OCI-LY7 (cell line): ENCODE measurements around the gene CAMK1G. TPM values are rescaled to one million over a fixed set of nuclear protein-coding genes. Genes with fewer than 3 reads are reported as not detected.

ENCODE experiments used
- BruUV-seq: library from RNA; stranded (reverse); fragments of 400-500 nt; replicated peaks from 2 replicates; lab custom pipeline; 2021; lab: Mats Ljungman, UMichigan
- CTCF ChIA-PET: fragments of 300-600 bp; sonication (Branson Sonifier 250); formaldehyde crosslinking; loops from one replicate; lab custom pipeline; 2022; ENCODE audit warnings: antibody characterized with exemption; ENCODE audit not compliant: unreplicated experiment; lab: Charles Lee
- POLR2A ChIA-PET: fragments of 300-600 bp; sonication (Branson Sonifier 250); formaldehyde crosslinking; loops from one replicate; lab custom pipeline; 2022; ENCODE audit warnings: antibody characterized with exemption; lab: Charles Lee
- DNase-seq: peaks from one replicate; pipeline ENCODE4 v3.0.0-alpha.2; 2015; ENCODE audit warnings: low spot score
- H2AFZ ChIP-seq: fragments of 200-600 bp; sonication (generic), shearing (Covaris generic); 2 replicates; pipeline ENCODE4 v1.6.1; 2014; ENCODE audit warnings: mild to moderate bottlenecking, antibody characterized with exemption, low read length, moderate library complexity
- H3K27ac ChIP-seq: fragments of 200-600 bp; sonication (generic); 2 replicates; pipeline ENCODE4 v1.5.1; 2014; ENCODE audit warnings: mixed run types, low read depth, mild to moderate bottlenecking, moderate library complexity, low read length, inconsistent platforms; ENCODE audit not compliant: poor library complexity, severe bottlenecking
- H3K36me3 ChIP-seq: fragments of 200-600 bp; sonication (generic); 2 replicates; pipeline ENCODE4 v1.6.1; 2014; ENCODE audit warnings: mild to moderate bottlenecking, antibody characterized with exemption, low read length, moderate library complexity, mixed read lengths; ENCODE audit not compliant: insufficient read depth
- H3K4me1 ChIP-seq: fragments of 200-600 bp; sonication (generic); 2 replicates; pipeline ENCODE4 v1.5.1; 2014; ENCODE audit warnings: mild to moderate bottlenecking, low read length; ENCODE audit not compliant: insufficient read depth, poor library complexity, severe bottlenecking
- H3K4me2 ChIP-seq: fragments of 200-600 bp; sonication (generic); 2 replicates; pipeline ENCODE4 v1.6.1; 2014; ENCODE audit warnings: mild to moderate bottlenecking, low read length
- H3K4me3 ChIP-seq: fragments of 200-600 bp; sonication (generic); 2 replicates; pipeline ENCODE4 v1.5.1; 2014; ENCODE audit warnings: mild to moderate bottlenecking, low read depth, low read length; ENCODE audit not compliant: poor library complexity, severe bottlenecking
- H3K79me2 ChIP-seq: fragments of 200-600 bp; sonication (generic); 2 replicates; pipeline ENCODE4 v1.6.1; 2016; ENCODE audit warnings: low read depth, mild to moderate bottlenecking, low read length, moderate library complexity, mixed read lengths; ENCODE audit not compliant: insufficient read depth
- H3K9me2 ChIP-seq: fragments of 200-600 bp; sonication (generic); 2 replicates; pipeline ENCODE4 v1.6.1; 2016; ENCODE audit warnings: mild to moderate bottlenecking, low read length, mixed read lengths; ENCODE audit not compliant: insufficient read depth
- H3K9me3 ChIP-seq: fragments of 200-600 bp; sonication (generic); 2 replicates; pipeline ENCODE4 v1.6.1; 2014; ENCODE audit warnings: mild to moderate bottlenecking, mixed run types, low read length, mixed read lengths
- H4K20me1 ChIP-seq: fragments of 200-600 bp; sonication (generic); 2 replicates; pipeline ENCODE4 v1.6.1; 2014; ENCODE audit warnings: mild to moderate bottlenecking, antibody characterized with exemption, low read length, moderate library complexity, mixed read lengths; ENCODE audit not compliant: insufficient read depth
- EZH2phosphoT487 ChIP-seq: fragments of 200-600 bp; sonication (generic); IDR thresholded peaks from 2 replicates; pipeline ENCODE4 v1.6.1; 2018; ENCODE audit warnings: low read depth, borderline replicate concordance, mild to moderate bottlenecking, mixed run types, antibody characterized with exemption, low read length, moderate library complexity, mixed read lengths
- intact Hi-C: fragments of 100-400 bp; cut with micrococcal nuclease; formaldehyde crosslinking; loops from one replicate; pipeline ENCODE4 v1.10.0; 2022; ENCODE audit not compliant: unreplicated experiment
- total RNA-seq, 2 experiments: library from RNA; depleted of rRNA in 1 of 2; stranded (reverse); fragments of >200 nt in 1 of 2; shearing (Covaris generic) in 1 of 2; gene quantifications; 2 replicates each; pipeline ENCODE4 v1.2.3, GENCODE V29; 2014 to 2022
- TF ChIP-seq, protein P1 (sequence below): fragments of 200-600 bp; sonication (generic); conservative IDR thresholded peaks from 2 replicates; pipeline ENCODE4 v1.5.1; 2014; ENCODE audit warnings: mild to moderate bottlenecking, antibody characterized with exemption, low read length, moderate library complexity, mixed read lengths

CAMK1G gene
- total RNA-seq, 2 experiments from 2014 or later: not detected

DNA sequence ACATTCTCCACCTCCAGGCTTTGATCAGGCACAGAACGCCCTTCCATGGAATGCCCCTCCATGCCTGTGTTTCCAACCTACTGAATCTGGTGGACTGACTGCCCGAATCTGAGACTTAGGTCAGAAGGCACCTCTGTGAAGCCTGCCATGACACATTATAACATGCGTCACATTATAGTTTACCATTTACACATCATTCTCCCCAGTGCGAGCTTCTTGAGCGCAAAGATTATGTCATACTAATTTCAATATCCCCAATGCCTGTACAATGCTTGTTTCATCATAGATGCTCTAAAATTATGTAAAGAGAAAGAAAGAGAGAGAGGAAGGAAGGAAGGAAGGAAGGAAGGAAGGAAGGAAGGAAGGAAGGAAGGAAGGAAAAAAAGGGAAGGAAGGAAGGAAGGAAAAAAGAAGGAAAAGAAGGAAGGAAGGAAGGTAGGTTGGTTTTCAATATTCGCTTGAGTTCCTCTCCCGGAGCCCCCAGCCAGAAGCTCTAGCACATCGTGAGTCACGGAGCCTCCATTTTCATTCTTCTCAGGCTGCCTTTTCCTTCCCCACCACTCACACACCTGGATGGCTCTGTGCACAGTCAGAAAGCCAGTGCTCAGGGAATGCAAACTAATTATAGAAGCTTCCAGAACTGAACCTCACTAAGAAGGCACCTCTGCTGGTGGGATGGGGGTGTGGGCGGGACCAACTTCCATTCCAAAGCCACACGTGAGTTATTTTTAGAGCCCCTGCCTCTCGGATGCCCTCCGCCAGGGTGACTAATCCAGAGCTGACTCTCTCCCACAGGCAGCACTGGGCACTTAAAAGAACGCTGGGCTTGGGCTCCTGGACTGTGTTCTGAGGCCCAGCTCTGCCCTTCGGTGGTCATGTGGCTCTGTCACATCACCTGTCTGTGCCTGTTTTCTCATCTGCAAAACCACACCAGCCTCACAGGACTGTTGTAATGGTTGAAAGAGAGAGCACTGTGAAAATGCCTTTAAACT is 41.3 kb downstream of the CAMK1G start:
- H3K27ac ChIP-seq: no peak overlapping the region
- H3K36me3 ChIP-seq: no peaks in the 10 kb centered on the region
- H2AFZ ChIP-seq: no peak overlapping the region
- no TSS peak for BruUV-seq
- POLR2A ChIA-PET: interaction anchor here (0.5 kb wide), 1 partner anchor 143 kb away, joined by 3 read pairs; no protein-coding TSS in a partner anchor
- H3K9me2 ChIP-seq: no peaks in the 10 kb centered on the region
- no peak for DNase-seq
- intact Hi-C loops: loop anchor here (5.0 kb wide), 1 partner anchor 48 kb away; no protein-coding TSS in a partner anchor
- no peaks in the 10 kb centered on the region for H4K20me1 ChIP-seq
- no peak for TF ChIP-seq EZH2phosphoT487
- TF ChIP-seq, protein P1, sequence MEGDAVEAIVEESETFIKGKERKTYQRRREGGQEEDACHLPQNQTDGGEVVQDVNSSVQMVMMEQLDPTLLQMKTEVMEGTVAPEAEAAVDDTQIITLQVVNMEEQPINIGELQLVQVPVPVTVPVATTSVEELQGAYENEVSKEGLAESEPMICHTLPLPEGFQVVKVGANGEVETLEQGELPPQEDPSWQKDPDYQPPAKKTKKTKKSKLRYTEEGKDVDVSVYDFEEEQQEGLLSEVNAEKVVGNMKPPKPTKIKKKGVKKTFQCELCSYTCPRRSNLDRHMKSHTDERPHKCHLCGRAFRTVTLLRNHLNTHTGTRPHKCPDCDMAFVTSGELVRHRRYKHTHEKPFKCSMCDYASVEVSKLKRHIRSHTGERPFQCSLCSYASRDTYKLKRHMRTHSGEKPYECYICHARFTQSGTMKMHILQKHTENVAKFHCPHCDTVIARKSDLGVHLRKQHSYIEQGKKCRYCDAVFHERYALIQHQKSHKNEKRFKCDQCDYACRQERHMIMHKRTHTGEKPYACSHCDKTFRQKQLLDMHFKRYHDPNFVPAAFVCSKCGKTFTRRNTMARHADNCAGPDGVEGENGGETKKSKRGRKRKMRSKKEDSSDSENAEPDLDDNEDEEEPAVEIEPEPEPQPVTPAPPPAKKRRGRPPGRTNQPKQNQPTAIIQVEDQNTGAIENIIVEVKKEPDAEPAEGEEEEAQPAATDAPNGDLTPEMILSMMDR: no peak
- H3K4me2 ChIP-seq: no peak overlapping the region
- H3K4me3 ChIP-seq: no peak overlapping the region
- H3K9me3 ChIP-seq: no peaks in the 10 kb centered on the region
- H3K79me2 ChIP-seq: no peaks in the 10 kb centered on the region
- no peaks in the 10 kb centered on the region for H3K4me1 ChIP-seq
- CTCF ChIA-PET: no interaction called here

- Histone ChIP-seq H3K4me2 (no peak overlapping the region), H3K4me3 (no peak overlapping the region), H3K9me2 (no peaks in the 10 kb centered on the region), H3K4me1 (no peaks in the 10 kb centered on the region), H3K36me3 (no peaks in the 10 kb centered on the region), H4K20me1 (no peaks in the 10 kb centered on the region), H3K27ac (no peak overlapping the region), H2AFZ (no peak overlapping the region), H3K9me3 (no peaks in the 10 kb centered on the region), H3K79me2 (no peaks in the 10 kb centered on the region)
- no peak for DNase-seq
- intact Hi-C loops: loop anchor here (5.0 kb wide), 1 partner anchor 49 kb away; no protein-coding TSS in a partner anchor
- TF ChIP-seq EZH2phosphoT487: no peak
- TF ChIP-seq, protein P1: no peak
- POLR2A ChIA-PET: no interaction called here
- no TSS peak for BruUV-seq
- CTCF ChIA-PET: interaction anchor here (0.7 kb wide), 1 partner anchor 8 kb away, joined by 3 read pairs; no protein-coding TSS in a partner anchor
These were observed 42.3 kb downstream of the CAMK1G start for GRCh38 chr1:209625791-209626285.
